GM18505 (cell line): Measurements from ENCODE around the gene CTPS2.
"Not testable (repeated sequence)": the region's sequence is repeated elsewhere in the genome, so short reads cannot be mapped to it uniquely, and the experiment has no call there.

Source experiments
- ATAC-seq: cut with Tn5 transposase; IDR thresholded peaks from one replicate; pipeline ENCODE4 v1.9.1; 2021; ENCODE audit not compliant: unreplicated experiment
- POLR2A ChIP-seq: IDR thresholded peaks from 4 replicates; pipeline ENCODE4 v1.6.1; 2011; ENCODE audit warnings: borderline replicate concordance; ENCODE audit not compliant: insufficient read depth, insufficient read length; ENCODE audit errors: extremely low read depth

Gene CTPS2

DNA sequence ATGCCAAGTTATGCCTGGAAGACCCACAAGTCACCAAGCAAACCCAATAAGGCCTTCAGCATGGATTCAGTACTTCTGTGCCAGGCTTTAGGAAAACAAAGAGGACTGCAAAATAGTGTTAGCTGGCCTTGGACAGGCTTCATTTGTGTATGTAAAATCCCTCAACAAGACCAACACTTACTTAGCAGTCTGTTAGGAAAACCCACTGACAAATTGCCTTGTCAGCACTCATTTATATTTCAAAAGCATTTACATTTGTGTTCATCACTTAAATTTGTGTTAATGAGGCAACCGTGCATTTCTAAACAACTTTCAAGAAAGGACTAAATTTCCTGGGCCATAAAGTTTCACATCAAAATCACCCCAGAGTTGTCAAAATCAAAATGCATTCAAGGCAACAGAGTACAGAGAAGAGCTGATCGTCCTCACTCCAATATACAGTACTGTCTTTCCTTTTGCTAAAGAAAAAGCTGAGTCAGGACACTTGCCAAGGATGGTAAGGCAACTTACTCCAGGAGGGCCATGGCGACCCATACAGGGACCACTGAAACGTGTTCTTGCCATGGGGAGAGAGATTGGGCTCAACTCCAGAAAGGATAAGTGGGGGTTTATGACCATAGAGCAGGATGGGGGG is 61.0 kb downstream of the CTPS2 start:
- ATAC-seq = no peak
- TF ChIP-seq POLR2A = no peak

DNA sequence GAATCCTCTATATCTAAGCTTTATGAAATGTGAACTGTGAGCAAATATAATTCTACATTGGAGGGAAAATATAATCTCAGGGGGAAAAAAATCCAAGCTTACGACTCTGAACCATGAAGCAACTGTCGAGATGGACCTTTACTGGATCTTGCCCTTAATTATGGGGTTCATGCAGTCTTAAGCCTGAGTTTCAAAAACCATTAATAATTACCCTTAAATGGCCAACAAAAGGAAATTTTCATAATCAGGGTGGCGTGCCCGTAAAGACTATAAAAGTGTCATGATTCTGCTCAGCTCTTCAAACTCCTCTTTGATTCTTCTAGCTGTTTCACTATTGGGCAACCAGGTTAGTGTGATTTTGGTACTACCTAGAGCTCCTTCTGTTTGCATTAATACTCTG is 62.6 kb downstream of the CTPS2 start, which contains the start of gene S100G:
S100G (plus strand) TSS at position 301 of the 400 bp plus-strand sequence. CDS start 849 bp downstream, outside the sequence.
- TF ChIP-seq POLR2A = no peak
- no peak for ATAC-seq

DNA sequence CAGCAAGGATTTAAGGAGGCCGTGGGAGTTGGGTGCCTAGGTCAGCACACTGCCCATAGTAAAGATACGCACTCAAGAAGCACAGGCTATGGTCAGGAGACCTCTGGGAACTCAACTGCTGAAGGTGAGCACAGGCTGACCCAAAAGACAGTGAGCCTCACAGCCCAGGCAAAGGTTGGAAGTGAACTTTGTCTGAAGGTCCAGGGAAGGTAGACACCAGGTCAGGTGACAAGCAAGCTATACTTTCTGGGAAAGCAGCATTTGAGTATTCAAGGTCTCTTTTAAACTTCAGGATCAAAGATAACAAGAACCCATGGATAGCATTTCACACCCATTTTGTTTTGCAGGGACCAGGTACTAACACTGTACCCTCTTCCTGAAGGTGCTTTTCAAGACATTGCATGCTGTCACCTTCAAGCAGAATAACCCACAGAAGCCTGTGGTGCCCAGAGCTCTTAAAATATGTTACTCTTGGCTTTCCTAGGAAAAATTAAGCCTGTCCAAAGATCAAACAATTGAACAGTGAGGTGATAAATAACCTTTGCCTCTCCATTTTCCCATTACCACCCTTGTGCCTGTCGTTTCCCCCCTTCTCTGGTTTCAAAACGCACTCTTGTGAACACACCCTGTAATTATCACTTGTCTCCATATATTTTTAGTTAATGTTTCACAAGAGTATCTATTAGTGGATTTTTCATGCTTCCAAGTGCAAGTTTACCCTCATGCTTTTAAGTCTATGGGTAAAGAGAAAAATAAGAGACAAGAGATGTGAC is 65.9 kb downstream of the CTPS2 start:
- no peak for TF ChIP-seq POLR2A
- ATAC-seq = no peak

DNA sequence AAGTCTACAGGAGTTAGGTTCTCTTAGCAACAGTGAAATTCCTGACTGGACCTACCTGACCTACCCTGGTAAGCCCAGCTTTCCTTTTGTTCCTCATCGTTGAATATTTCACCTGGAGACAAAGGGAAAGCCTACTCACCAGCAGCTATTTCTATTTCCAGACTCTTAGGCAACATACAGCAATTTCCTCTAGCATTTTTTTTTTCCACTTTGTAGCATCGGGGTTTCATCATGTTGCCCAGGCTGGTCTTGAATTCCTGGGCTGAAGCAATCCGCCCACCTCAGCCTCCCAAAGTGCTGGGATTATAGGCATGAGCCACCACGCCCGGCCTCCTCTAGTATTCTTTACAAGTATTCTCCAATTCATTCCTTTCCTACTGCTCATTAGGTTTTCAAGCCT is 69.3 kb downstream of the CTPS2 start:
- ATAC-seq = no peak
- no peak for TF ChIP-seq POLR2A

DNA sequence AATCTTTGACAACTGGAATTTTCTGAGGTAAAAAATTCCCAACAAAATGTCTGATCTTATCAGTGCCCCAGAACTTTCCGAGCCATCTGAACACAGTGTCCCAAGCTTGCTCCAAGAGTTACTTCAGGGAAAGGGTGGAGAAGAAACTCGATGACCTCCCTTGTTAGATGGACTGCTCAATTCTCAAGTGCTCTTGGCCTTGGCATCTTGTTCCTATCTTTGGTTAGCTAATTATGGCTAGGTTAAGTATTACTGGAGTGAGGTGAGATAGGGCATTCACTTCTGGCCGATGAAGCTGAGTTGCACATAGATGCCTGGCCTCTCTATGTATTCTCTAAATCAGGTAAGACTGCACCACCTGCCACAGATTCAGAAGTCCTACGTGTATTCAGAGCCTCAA is 71.6 kb downstream of the CTPS2 start:
- no peak for ATAC-seq
- no peak for TF ChIP-seq POLR2A

DNA sequence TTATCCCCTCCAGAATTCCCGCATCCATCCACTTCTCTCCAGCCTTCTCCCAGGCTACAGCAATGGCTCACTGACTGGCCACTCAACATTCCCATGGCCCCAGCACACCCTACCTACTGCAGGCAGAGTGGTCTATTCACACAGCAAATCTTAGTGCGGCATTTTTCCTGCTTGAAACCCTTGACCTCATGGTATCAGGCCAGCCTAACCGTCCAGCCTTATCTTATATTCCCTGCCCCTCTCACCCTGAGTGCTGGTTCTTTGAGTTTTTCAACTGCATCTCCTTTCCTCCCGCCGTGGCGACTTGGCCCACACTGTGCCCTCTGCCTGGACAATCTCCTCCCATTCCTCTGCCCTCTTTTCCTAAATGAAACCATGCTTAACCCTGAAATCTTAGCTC is 72.5 kb downstream of the CTPS2 start:
- TF ChIP-seq POLR2A = no peak
- ATAC-seq = no peak

DNA sequence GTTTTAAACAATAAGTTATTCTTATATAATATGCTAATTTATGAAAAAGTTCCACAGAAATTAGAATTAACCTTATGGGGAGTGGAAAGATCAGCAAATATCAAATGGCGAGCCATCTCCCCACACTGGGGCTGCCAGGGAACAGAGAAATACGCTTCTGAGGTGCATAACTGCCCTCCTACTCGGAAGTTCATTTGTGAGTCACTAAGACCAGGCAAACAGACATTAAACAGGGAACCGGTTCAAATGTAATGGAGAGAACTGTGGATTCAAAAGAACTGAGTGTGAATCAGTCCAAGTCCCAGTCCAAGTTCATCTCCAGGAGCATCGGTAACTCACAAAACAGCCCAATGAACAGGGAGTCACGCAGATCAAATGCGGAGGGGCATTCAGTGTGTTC is 73.9 kb downstream of the CTPS2 start:
- no peak for ATAC-seq
- no peak for TF ChIP-seq POLR2A

DNA sequence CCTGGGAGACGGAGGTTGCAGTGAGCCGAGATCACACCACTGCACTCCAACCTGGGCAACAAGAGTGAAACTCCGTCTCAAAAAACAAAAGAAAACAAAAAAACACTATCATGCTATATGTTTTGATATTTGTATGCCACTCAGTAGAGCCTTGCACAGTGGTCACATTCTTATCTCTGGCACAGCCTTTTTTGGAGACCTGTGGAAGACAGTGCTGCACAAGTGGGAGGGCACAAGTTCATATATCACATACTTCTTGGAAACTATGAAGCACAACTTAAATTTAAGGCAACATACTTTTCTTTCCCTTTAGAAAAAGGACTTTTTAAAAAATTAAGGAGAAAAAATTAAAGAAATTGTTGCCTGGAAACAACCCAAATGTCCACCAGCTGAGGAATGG is 76.9 kb downstream of the CTPS2 start:
- TF ChIP-seq POLR2A = no peak

DNA sequence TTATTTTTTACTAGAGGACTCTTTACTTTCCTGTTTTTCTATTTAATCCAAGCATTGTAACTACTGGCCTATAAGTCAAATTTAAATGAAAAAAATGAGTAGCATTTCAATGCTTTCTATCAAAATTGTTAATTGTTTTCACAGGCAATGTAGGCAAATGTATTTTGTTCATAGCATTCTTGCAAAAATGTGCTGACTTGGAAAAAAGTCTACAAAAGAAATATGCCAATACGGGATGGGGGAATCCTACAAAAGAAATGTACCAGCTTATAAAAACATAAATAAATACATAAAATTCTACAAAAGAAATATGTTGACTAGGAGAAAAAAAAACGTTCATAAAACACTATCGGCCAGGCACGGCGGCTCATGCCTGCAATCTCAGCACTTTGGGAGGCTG is 77.4 kb downstream of the CTPS2 start:
- ATAC-seq = no peak
- TF ChIP-seq POLR2A = no peak

More for the DNA sequence above, 76.9 kb downstream of the CTPS2 start:
- ATAC-seq = no peak

DNA sequence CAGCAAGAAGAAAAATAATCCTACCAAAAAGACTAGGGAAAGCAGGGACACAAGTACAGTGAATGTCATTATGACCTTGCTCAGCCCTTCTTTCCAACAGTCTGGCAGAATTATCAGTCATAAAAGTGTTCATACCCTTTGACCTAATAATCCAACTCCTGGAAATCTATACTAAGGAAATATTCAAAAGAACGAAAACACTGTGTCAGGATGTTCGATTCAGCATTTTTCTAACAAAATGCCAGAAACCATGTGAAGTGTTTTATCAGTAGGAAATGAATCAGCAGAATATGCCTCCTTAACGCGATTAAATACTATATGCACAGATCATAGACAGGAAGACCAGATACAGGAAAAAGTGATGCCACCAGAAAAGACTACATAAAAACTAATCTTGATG is 78.7 kb downstream of the CTPS2 start:
- TF ChIP-seq POLR2A = no peak
- no peak for ATAC-seq

DNA sequence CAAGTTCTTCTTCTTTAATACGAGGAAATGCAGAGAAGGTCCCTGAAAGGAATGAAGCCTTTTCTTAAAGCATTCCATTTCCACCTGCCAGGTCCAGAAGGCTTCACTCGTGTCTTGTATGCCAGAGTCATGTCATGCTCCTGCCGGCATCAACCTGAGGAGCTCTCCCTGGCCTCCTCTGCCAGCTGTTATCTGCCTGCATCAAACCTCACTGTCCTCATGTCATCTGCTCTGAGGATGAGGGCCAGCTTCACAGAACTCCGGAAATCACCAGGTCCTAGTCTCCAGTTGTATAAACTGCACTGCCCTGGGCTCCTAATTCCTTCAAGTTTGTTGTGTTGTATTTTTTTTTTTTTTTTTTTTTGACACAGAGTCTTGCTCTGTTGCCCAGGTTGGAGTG is 82.6 kb downstream of the CTPS2 start:
- no peak for ATAC-seq
- TF ChIP-seq POLR2A = no peak

DNA sequence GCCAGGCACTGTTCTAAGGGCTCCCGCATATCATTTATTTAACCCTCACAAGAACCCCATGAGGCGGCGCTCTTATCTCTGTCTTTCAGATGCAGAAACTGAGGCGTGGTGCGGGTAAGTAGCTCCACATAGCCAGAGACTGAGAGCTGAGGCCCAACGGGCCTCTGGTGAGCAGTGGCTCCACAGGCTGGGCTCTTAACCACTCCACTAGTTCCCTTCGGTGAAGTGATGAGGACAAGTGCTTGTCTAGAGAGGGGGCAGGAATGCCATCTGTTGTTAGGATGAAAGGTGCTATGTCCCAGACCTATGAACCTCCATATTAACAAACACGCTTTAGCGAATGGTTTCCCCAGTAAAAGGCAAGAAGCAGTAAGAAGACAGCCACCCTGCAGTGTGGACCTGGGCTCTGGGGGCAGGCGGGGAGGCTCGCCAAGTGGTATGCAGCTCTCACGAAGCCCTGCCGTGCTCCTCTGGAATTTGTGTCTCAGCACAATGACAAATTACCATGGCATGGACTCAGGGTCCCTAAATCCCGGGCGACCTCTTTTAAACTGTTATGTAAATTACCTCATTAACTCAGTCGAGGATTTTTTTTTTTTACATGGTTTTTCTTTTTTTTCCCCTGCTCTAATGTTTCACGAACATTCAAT is 83.4 kb downstream of the CTPS2 start:
- no peak for TF ChIP-seq POLR2A
- ATAC-seq = no peak

DNA sequence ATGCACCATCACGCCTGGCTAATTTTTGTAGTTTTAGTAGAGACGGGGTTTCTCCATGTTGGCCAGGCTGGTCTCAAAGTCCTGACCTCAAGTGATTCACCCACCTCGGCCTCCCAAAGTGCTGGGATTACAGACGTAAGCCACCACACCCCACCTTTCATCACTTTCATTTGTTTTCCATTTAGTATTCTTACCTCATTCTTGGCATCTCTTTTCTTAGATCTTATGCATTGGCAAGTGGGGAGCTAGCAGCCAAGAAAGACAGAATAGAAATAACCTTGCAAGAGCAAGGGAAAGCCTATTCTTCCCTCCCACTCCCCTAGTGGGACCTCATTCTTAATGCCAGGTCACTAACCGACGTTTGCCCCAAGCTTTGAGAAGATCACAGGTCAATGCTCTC is 84.0 kb downstream of the CTPS2 start:
- ATAC-seq = not testable (repeated sequence)

DNA sequence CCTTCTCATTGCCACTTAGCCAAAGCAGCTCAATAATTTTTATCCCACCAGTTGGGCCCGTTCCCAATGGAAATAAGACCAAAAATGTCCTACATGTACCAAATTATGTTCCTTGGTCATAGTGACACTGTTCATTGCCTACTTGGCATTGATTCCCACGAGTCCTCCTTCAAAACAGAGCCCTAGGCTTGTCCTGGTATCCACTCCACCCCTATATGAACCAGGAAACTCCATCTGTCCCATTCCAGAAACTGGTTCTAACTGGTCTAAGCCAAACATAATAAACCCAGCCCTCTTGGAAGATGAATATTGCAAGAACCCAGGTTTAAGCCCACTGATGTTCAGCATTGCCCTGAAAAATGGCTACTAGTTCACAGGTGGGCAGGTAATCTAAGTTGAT is 93.4 kb downstream of the CTPS2 start:
- no peak for ATAC-seq
- TF ChIP-seq POLR2A = no peak
